Type B pancreatic cell (in vitro differentiated cells): Measurements from ENCODE around the gene ZNF76. TPM values are rescaled to one million over a fixed set of nuclear protein-coding genes. Genes with fewer than 3 reads are reported as not detected.

ENCODE experiments used
- DNase-seq: peaks from one replicate; pipeline ENCODE4 v3.0.0; 2021; ENCODE audit warnings: mixed read lengths; ENCODE audit not compliant: unreplicated experiment; ENCODE audit errors: extremely low spot score
- H3K27ac Mint-ChIP-seq: 2 replicates; pipeline ENCODE4 v1.8.0; 2021; ENCODE audit warnings: mild to moderate bottlenecking, mixed read lengths
- H3K27me3 Mint-ChIP-seq: 2 replicates; pipeline ENCODE4 v1.8.0; 2021; ENCODE audit warnings: mixed read lengths
- H3K36me3 Mint-ChIP-seq: 2 replicates; pipeline ENCODE4 v1.8.0; 2021; ENCODE audit warnings: mixed read lengths
- H3K4me1 Mint-ChIP-seq: one replicate; pipeline ENCODE4 v1.8.0; 2021; ENCODE audit warnings: mixed read lengths; ENCODE audit not compliant: unreplicated experiment
- H3K4me3 Mint-ChIP-seq: 2 replicates; pipeline ENCODE4 v1.8.0; 2021; ENCODE audit warnings: mild to moderate bottlenecking, mixed read lengths
- H3K9me3 Mint-ChIP-seq: 2 replicates; pipeline ENCODE4 v1.8.0; 2021; ENCODE audit warnings: mixed read lengths
- total RNA-seq: library from RNA; stranded (reverse); gene quantifications from 2 replicates; pipeline ENCODE4 v1.2.1, GENCODE V29; 2021; ENCODE audit warnings: low replicate concordance
- TF ChIP-seq, protein P1 (sequence below): fragments of 200-600 bp; sonication (generic); conservative IDR thresholded peaks from 2 replicates; pipeline ENCODE4 v1.5.0; 2021; ENCODE audit warnings: antibody characterized with exemption, mild to moderate bottlenecking

The ZNF76 gene
- total RNA-seq, 1 donor from 2014 or later: 37.3 TPM

DNA sequence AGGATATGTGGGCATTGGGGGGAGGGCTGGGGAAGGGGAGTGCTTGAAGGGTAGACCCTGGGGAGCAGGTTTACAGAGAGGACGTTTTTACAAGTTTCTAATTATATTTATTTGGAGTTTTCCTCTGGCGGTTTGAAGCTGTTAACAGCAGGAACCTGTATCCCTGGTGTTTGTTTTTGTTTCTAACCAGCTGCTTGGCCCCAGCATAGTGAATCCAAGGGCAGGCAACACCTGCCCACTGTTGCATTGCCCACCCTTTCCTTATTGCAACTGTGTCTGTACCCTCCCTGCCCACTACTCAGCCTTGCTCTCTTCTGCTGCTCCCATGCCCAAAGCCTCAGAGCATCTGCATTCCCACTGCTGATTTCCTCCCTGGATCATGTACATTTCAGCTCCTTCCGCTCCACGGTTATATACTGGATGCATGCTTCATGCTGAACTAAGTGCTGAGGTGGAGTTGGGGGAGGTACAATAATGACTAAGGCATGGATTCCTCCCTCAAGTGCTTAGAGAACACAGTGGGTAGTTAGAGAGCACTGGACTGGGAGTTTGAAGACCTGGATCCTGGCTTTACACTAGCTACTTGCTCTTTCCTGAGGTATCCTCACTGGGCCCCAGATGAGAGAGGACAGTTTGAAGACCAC lies 39.7 kb upstream of the ZNF76 start:
- H3K27me3 Mint-ChIP-seq: no peaks in the 10 kb centered on the region
- TF ChIP-seq, protein P1, sequence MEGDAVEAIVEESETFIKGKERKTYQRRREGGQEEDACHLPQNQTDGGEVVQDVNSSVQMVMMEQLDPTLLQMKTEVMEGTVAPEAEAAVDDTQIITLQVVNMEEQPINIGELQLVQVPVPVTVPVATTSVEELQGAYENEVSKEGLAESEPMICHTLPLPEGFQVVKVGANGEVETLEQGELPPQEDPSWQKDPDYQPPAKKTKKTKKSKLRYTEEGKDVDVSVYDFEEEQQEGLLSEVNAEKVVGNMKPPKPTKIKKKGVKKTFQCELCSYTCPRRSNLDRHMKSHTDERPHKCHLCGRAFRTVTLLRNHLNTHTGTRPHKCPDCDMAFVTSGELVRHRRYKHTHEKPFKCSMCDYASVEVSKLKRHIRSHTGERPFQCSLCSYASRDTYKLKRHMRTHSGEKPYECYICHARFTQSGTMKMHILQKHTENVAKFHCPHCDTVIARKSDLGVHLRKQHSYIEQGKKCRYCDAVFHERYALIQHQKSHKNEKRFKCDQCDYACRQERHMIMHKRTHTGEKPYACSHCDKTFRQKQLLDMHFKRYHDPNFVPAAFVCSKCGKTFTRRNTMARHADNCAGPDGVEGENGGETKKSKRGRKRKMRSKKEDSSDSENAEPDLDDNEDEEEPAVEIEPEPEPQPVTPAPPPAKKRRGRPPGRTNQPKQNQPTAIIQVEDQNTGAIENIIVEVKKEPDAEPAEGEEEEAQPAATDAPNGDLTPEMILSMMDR: no peak
- H3K36me3 Mint-ChIP-seq: peaks cover 3% of the 10 kb centered on the region
- H3K9me3 Mint-ChIP-seq: no peaks in the 10 kb centered on the region
- no peak for DNase-seq
- no peak overlapping the region for H3K27ac Mint-ChIP-seq
- no peak overlapping the region for H3K4me3 Mint-ChIP-seq
- peaks cover 43% of the 10 kb centered on the region for H3K4me1 Mint-ChIP-seq

- Mint-ChIP-seq H3K9me3 (no peaks in the 10 kb centered on the region), H3K36me3 (peaks cover 3% of the 10 kb centered on the region), H3K4me3 (peak overlapping the region; percentile 44), H3K27me3 (no peaks in the 10 kb centered on the region), H3K27ac (no peak overlapping the region), H3K4me1 (peaks cover 39% of the 10 kb centered on the region)
- TF ChIP-seq, protein P1: no peak
- no peak for DNase-seq
Measured at GRCh38 chr6:35220711-35221110, 38.8 kb upstream of the ZNF76 start.

DNA sequence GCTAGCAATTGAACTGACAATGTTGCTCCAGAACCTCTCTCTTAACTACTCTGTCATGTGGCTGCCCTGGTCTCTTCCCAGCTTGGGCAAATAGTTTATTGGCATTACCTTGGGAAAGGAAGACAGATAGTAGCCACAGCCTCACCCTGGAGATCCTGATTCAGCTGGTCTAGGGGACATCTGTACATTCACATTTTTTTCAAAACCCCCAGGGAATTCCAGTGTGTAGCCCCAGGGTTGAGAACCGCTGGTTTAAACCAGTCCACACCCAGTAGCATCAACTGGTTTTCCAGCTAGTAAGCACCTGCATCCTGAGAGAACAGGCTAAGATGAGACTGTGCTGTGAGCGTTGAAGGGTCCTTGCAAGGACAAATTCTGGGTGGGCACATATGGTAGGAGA lies 36.1 kb upstream of the ZNF76 start:
- no peak for DNase-seq
- Mint-ChIP-seq H3K36me3 (peaks cover 5% of the 10 kb centered on the region), H3K9me3 (no peaks in the 10 kb centered on the region), H3K27ac (no peak overlapping the region), H3K4me1 (peaks cover 17% of the 10 kb centered on the region), H3K27me3 (no peaks in the 10 kb centered on the region), H3K4me3 (no peak overlapping the region)
- TF ChIP-seq, protein P1: no peak

DNA sequence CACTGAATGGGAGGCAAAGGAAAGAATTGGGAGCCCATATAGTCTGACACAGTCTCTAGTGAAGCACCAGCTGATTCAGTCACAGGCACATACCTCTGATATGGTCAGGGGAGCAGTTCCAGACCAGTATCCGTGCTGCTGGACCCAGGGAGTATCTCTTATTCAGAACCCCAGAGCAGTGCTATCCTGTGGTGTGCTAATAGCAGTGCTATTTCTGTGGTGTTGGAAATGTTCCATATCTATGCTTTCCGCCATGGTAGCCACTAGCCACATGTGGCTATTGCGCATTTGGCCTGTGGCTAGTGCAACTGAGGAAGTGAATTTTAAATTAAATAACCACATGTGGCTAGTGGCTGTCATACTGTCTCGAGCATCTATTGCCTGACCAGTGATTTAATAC lies 34.8 kb upstream of the ZNF76 start:
- TF ChIP-seq, protein P1: no peak
- no peak for DNase-seq
- Mint-ChIP-seq H3K27me3 (no peaks in the 10 kb centered on the region), H3K27ac (no peak overlapping the region), H3K4me1 (peaks cover 8% of the 10 kb centered on the region), H3K4me3 (no peak overlapping the region), H3K36me3 (peaks cover 9% of the 10 kb centered on the region), H3K9me3 (no peaks in the 10 kb centered on the region)

GRCh38 chr6:35228481-35228880 lies 31.1 kb upstream of the ZNF76 start:
- TF ChIP-seq, protein P1: no peak
- DNase-seq: no peak
- Mint-ChIP-seq H3K36me3 (peaks cover 22% of the 10 kb centered on the region), H3K27me3 (no peaks in the 10 kb centered on the region), H3K4me3 (no peak overlapping the region), H3K4me1 (peaks cover 5% of the 10 kb centered on the region), H3K27ac (no peak overlapping the region), H3K9me3 (peaks cover 5% of the 10 kb centered on the region)

- no peak for DNase-seq
- Mint-ChIP-seq H3K27me3 (no peaks in the 10 kb centered on the region), H3K9me3 (peaks cover 5% of the 10 kb centered on the region), H3K36me3 (peaks cover 30% of the 10 kb centered on the region), H3K4me3 (no peak overlapping the region), H3K27ac (no peak overlapping the region), H3K4me1 (peaks cover 5% of the 10 kb centered on the region)
- TF ChIP-seq, protein P1: no peak
Measured at GRCh38 chr6:35229304-35229703, 30.2 kb upstream of the ZNF76 start.
